NOMO-1 (cell line): ENCODE measurements around the gene OR5D16.
"Not testable (repeated sequence)": the region's sequence is repeated elsewhere in the genome, so short reads cannot be mapped to it uniquely, and the experiment has no call there.

Experiments used
- DNase-seq, 2 experiments: peaks; one replicate each; lab custom pipeline; 2025; ENCODE audit not compliant: unreplicated experiment in 2 of 2; lab: John Stamatoyannopoulos, UW

OR5D16 gene

DNA sequence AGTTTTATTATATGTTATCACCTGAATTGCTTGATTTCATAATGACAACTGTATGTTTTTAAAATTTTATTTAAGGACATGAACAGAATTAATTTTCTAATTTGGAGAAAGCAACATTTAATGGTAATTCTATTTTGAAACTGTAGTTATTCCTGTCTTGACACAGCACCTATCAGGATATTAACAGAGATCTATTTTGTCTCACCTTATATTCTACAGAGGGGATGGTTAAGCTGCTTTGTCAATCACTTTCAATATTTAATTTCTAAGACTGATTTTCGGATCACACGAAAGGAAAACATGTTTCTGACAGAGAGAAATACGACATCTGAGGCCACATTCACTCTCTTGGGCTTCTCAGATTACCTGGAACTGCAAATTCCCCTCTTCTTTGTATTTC lies at the start of gene OR5D16:
TSS of gene OR5D16 (plus strand) at position 301 of the 400 bp plus-strand sequence. CDS start at position 301, 0 bp downstream.
- DNase-seq = no peak

DNA sequence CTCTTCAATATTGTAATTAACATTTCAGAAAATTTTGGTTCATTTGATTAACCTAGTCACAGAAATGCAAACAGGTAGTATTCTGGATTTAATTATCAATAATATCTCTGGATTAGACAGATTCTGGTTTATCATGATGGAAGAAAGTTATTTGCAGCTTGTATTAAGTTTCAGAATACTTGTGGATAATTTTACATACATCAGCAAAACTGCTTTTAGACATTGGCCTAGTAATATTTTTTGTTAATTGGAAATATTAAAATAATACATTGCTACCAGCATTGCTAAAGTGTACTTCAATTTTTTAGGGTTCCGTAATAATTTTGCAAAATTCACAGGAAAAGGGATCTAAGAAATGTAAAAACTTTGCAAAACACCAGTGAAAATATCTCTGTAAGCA lies 46.9 kb upstream of the OR5D16 start:
- DNase-seq = no peak

DNA sequence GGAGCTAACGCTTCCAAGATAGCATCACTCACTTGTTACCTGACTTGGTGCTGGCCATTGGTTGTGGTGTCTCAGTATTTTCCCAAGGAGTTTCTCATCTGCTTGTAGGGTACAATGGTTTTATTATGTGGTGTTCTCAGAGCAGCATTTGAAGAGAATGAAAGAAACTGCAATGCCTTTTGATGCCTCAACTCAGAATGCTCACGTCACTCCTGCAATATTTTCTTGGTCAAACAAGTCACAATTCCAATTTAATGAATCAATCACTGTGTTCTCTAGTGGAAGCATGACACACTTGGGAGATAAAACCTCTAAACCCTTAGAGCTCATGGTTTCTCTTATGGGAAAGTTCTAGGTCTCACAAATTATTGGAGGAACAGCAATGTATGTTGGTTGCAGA lies 45.2 kb upstream of the OR5D16 start:
- DNase-seq = no peak

DNA sequence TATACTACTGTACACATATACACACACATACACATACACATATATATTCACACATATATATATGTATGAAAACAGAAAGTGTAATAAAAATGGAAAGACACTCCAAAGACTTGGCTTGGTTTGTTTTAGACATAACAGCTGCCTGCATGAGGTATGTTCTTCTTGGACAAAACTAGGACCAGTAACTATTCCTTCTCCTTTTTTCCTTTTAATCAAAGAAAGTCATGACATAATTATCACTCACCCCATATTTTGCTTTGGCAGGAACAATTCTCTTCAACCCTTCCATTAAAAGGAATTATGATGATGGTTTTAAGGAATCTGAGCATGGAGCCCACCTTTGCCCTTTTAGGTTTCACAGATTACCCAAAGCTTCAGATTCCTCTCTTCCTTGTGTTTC lies 43.3 kb upstream of the OR5D16 start, which contains the start of gene OR5D14:
TSS of gene OR5D14 (plus strand) at position 301 of the 400 bp plus-strand sequence. CDS start at position 301, 0 bp downstream.
- no peak for DNase-seq

DNA sequence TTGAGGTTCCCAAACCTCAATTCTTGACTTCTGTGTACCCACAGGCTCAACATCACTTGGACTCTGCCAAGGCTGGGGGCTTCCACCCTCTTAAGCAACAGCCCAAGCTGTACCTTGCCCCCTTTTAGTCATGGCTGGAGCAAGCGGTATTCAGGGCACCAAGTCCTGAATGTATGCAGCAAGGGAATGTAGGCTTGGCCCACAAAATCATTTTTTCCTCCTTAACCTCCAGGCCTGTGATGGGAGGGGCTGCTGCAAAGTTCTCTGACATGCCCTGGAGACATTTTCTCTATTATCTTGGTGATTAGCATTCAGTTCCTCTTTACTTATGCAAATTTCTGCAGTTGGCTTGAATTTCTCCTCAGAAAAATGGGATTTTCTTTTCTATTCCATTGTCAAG lies 32.3 kb upstream of the OR5D16 start:
- DNase-seq = no peak

DNA sequence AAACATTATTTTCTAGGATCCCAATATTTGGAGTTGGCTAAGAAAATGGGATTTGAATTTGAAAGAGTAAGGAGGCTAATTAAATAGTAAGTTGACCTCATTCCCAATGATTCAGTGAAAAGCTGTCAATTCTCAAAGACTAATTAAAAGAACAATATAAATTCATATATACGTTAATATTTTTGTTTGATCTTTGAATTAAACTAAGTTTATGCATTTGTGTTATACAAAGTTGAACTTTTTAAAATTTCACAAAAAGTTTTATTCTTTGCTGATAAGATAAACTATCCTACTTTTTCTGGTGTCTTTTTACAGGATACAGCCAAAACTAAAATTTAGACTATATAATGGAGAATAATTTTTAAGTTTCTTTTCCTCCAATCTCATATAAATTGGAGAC lies 27.5 kb upstream of the OR5D16 start, which contains the start of gene OR5L1:
TSS of gene OR5L1 (plus strand) at position 301 of the 400 bp plus-strand sequence. CDS start 100 bp downstream, outside the sequence.
- DNase-seq = no peak

DNA sequence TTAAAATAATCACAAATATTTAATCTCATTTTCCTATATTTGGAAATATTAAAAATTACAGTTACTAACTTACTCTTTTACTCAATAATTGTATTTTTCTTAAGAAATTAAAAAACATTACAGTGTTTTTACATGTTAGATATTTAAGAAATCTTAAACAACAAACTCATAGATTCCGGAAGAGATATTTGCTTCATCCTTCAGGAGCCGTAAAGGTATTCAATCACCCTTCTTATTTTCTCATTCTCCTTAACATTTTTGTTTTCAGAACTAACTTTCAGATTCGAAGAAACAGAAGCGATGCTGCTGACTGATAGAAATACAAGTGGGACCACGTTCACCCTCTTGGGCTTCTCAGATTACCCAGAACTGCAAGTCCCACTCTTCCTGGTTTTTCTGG lies 19.2 kb upstream of the OR5D16 start, which contains the start of gene OR5D18:
TSS of gene OR5D18 (plus strand) at position 301 of the 400 bp plus-strand sequence. CDS start at position 301, 0 bp downstream.
- DNase-seq = no peak

DNA sequence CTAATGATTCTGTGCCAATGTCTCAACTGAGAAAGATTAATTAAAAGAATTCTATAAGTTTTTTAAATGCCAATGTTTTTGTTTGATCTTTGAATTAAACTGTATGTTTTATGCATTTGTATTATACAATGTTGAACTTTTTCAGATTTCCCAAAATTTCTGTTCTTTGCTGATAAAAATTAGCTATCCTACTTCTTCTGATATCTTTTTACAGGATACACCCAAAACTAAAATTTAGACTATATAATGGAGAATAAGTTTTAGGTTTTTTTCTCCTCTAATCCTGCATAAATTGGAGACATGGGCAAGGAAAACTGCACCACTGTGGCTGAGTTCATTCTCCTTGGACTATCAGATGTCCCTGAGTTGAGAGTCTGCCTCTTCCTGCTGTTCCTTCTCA lies 11.6 kb upstream of the OR5D16 start, which contains the start of gene OR5L2:
TSS of gene OR5L2 (plus strand) at position 301 of the 400 bp plus-strand sequence. CDS start at position 301, 0 bp downstream.
- no peak for DNase-seq

DNA sequence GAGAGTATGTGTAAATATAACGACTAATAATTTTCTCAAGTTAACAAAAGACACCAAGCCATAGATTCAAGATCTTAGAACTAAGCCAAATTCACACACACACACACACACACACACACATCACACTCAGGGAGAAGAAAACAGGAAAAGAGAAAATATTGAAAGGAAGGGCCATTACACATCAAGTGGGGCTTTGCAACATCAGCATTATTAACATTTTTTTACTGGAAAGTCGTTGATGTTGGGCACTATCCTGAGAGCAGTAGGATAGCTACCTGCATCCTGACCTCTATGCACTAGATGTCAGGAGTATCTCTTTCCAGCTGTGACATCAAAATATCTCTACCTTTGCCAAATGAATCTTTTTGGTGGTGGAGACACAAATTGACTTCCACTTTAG lies 8.9 kb downstream of the OR5D16 start:
- no peak for DNase-seq

DNA sequence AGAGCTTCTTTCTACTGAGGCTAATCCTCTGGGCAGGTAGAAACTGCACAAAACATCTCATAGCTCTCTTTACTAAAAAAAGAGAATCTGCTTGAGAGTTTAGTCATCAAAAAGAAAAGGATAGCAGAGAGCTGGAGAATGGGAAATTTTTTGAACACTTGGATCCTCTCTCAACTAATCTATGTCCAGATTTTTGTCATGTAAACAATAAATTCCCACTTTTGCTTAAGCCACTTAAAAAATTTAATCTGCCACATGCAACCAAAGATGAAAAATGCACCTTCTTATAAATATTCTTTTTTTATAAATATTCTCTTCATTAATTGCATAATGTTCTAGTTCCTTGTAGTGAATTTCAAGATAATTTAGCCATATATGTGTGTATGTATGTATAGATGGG lies 10.5 kb downstream of the OR5D16 start:
- no peak for DNase-seq

DNA sequence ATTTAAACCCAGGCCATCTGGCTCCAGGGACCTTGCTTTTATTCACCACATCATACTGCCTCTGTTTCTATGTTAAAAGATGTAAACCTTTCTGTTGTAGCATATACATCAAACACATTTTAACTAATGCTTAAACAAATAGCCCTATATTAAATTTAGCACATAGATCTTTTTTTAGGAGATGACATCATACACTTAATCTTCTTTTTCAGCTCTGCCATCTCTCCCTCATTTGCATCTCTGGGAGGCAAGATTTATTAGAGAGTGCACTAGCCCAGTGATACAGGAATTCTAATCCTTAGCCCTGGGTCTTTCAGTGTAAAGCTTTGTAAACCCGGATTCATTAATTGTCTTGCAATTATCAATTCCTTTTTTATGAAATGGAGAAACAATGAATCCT lies 13.6 kb downstream of the OR5D16 start:
- no peak for DNase-seq

DNA sequence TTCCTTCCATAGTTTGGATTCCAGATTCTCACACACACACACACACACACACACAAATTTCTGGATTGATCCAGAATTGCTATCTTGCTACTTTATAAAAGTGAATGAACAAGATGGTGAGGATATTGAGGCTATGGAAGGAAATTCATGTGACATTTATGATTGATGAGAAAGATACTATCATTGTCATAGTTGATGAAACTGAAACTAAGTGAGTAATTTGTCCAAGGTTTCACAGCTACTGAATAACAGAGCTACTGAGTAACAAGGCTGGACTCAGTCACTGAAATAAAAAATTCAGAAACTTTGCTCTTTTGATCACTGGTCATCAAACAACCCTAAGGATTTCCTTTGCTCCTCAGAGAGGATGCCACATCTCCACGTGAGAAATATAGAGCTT lies 16.2 kb downstream of the OR5D16 start:
- no peak for DNase-seq

DNA sequence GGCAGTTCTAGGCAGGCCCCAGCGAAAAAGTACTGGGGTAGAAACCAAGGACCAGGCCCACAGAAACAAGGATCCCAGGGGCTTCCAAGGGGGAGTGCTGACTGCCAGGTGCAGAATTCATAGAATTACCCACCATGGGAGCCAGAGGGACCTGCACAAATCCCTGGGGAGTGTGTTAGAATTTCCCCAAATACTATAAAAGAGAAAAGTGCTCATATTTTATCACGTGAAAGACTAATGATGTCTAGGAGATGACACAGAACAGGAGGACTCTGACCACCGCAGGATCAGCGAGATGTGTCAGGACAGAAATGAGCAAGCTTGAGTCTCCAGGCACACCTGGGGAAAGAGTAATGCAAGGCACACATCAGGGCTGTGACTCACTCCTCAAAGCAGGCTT lies 28.8 kb downstream of the OR5D16 start:
- not testable (repeated sequence) for DNase-seq

DNA sequence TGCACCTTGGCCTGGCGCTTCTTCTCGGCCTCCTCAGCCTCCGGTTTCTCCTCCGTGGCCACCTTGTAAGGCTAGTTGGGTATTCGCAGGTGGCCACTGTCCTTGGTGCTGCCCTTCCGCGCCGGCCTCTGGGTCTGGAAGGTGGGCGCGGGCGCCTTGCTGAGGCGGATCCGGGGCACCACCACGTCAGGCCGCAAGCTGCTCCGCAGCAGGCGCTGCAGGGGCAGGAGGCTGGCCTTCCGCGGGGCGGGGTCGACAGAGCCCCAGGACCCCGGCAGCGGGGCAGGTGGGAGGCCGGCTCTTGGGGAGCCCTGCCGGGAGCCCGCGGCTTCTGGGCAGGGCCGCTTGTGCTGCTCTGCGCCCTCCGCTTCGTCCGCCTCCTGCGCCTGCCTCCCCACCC lies 34.2 kb downstream of the OR5D16 start:
- not testable (repeated sequence) for DNase-seq

DNA sequence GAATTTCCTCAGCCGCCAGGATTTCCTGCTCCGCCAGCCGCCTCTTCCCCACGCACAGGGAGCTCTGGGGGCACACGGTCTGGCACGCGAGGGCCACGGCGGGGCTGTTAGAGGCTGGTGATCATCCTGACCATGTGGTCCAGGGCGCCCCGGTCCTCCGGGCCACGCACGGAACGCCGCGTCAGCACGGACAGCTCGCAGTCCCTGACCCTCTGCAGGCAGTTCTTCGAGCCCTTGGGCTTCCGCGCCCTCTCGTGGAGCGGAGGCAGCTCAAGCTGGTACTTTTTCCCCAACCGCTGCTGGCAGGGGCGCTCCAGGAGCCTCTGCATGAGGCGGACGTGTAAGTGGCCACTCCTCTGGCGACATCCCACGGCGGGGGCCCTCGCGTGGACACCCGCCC lies 34.6 kb downstream of the OR5D16 start:
- DNase-seq = not testable (repeated sequence)

DNA sequence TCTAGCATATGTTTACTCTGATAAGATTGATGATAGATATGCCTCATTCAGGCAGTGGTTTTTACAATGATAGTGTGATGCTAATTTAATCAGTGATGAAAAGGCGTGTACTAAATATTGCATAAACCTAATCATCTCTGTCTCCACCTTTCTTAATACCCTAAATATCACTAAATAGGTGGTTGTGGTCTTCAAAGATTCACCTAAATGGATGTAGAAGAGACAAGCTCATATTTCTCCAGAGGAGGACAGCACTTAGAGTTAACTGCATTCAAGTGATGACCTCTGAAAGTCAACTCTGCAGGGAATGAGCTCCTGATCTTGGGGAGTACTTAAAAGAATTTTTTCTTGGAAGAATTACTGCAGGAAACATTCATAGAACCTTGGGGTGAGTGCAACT lies 44.4 kb downstream of the OR5D16 start, which contains the start of gene TRIM51:
TSS of gene TRIM51 (plus strand) at position 301 of the 400 bp plus-strand sequence. CDS start 2,132 bp downstream, outside the sequence.
- not testable (repeated sequence) for DNase-seq

DNA sequence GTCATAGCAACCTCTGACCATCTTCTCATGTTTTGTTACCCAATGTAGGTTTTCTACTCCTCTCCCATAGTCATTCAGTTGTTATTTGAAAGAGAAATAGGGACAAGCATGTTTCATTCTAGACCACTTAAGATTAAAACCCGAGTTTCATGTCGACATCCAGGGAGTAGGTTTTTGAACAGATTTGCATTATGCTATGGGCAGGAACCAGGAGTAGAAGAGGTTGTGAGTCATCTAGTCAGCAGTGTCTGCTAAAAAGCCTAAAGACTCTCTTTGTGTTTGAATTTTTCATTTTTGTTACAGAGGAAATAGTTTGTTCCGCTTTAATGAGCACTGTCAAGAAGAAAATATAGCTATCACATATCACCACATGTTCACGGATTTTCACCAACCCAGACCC lies 46.4 kb downstream of the OR5D16 start:
- not testable (repeated sequence) for DNase-seq

DNA sequence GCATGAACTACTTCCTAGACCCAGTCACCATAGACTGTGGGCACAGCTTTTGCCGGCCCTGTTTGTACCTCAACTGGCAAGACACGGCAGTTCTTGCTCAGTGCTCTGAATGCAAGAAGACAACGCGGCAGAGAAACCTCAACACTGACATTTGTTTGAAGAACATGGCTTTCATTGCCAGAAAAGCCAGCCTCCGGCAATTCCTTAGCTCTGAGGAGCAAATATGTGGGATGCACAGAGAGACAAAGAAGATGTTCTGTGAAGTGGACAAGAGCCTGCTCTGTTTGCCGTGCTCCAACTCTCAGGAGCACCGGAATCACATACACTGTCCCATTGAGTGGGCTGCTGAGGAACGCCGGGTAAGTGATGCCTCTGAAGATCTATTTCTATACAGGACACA lies 46.9 kb downstream of the OR5D16 start:
- not testable (repeated sequence) for DNase-seq
